HG03469 (cell line): Measurements from ENCODE around the gene RAVER2.
A peak's percentile ranks its signal among the peaks of the same experiment; 100 is the strongest.

Experiments used
- ATAC-seq: cut with Tn5 transposase; IDR thresholded peaks from one replicate; pipeline ENCODE4 v1.9.1; 2021; ENCODE audit warnings: mild to moderate bottlenecking, moderate library complexity, moderate number of reproducible peaks; ENCODE audit not compliant: unreplicated experiment

The RAVER2 gene

GRCh38 chr1:64845831-64846425 lies 101.1 kb downstream of the RAVER2 start:
- no peak for ATAC-seq

- no peak for ATAC-seq
Measured at GRCh38 chr1:64846573-64847430, 101.9 kb downstream of the RAVER2 start.

- no peak for ATAC-seq
Measured at GRCh38 chr1:64847666-64848065, 102.8 kb downstream of the RAVER2 start.

GRCh38 chr1:64848136-64848535 lies 103.3 kb downstream of the RAVER2 start:
- no peak for ATAC-seq

- ATAC-seq, result no peak
Measured at GRCh38 chr1:64848803-64849202, 103.9 kb downstream of the RAVER2 start.

GRCh38 chr1:64849942-64850341 lies 105.1 kb downstream of the RAVER2 start:
- ATAC-seq, result no peak

GRCh38 chr1:64850846-64851245 lies 106.0 kb downstream of the RAVER2 start:
- ATAC-seq, result no peak

GRCh38 chr1:64851664-64852063 lies 106.8 kb downstream of the RAVER2 start:
- no peak for ATAC-seq

GRCh38 chr1:64854674-64855073 lies 109.8 kb downstream of the RAVER2 start:
- no peak for ATAC-seq

GRCh38 chr1:64855557-64855956 lies 110.7 kb downstream of the RAVER2 start:
- no peak for ATAC-seq

- no peak for ATAC-seq
Measured at GRCh38 chr1:64856553-64856952, 111.7 kb downstream of the RAVER2 start.

GRCh38 chr1:64857347-64857746 lies 112.5 kb downstream of the RAVER2 start:
- ATAC-seq, result no peak

GRCh38 chr1:64861611-64862010 lies 116.7 kb downstream of the RAVER2 start:
- no peak for ATAC-seq

- ATAC-seq, result peak; percentile 100
Measured at GRCh38 chr1:64864018-64864940, 119.4 kb downstream of the RAVER2 start.

GRCh38 chr1:64865105-64865757 lies 120.4 kb downstream of the RAVER2 start:
- ATAC-seq, result no peak

- no peak for ATAC-seq
Measured at GRCh38 chr1:64866689-64867088, 121.8 kb downstream of the RAVER2 start.

- no peak for ATAC-seq
Measured at GRCh38 chr1:64867266-64867665, 122.4 kb downstream of the RAVER2 start.

GRCh38 chr1:64871256-64871655 lies 126.4 kb downstream of the RAVER2 start:
- ATAC-seq, result no peak

GRCh38 chr1:64872067-64872466 lies 127.2 kb downstream of the RAVER2 start:
- no peak for ATAC-seq

- ATAC-seq, result no peak
Measured at GRCh38 chr1:64873576-64873975, 128.7 kb downstream of the RAVER2 start.

- no peak for ATAC-seq
Measured at GRCh38 chr1:64874666-64875065, 129.8 kb downstream of the RAVER2 start.
